SK-N-SH (cell line): ENCODE results near the gene INAFM2. TPM values are rescaled to one million over a fixed set of nuclear protein-coding genes. Genes with fewer than 3 reads are reported as not detected.

Source experiments
- CTCF ChIA-PET: fragments of 300-600, 350-600 bp; formaldehyde crosslinking; extraction: SDS; loops from one replicate; lab custom pipeline; 2021; lab: Yijun Ruan, JAX
- POLR2A ChIA-PET: fragments of 350-600 bp; sonication (Branson Sonifier 250); formaldehyde crosslinking; extraction: SDS; loops from one replicate; lab custom pipeline; 2020; ENCODE audit warnings: antibody characterized with exemption, inconsistent platforms; lab: Yijun Ruan, JAX
- DNase-seq: peaks from one replicate; pipeline ENCODE4 v3.0.0; 2012
- H2AFZ ChIP-seq: fragments of 200-600 bp; sonication (generic); 2 replicates; pipeline ENCODE4 v1.8.1; 2016; ENCODE audit warnings: antibody characterized with exemption, mild to moderate bottlenecking, low read depth
- H3F3A ChIP-seq: fragments of 200-600 bp; sonication (generic); replicated peaks from 2 replicates; pipeline ENCODE3; 2016; ENCODE audit warnings: antibody characterized with exemption, mild to moderate bottlenecking; ENCODE audit not compliant: insufficient read depth
- H3K27ac ChIP-seq, 2 experiments: fragments of 200-500 bp in 1 of 2; fragments of 200-600 bp in 1 of 2; sonication (Bioruptor generic) in 1 of 2; sonication (generic), shearing (Covaris generic) in 1 of 2; 2 replicates each; pipeline versions ENCODE4 v1.5.1 to v1.6.1; 2014 to 2016; ENCODE audit warnings: low read depth in 2 of 2, inconsistent platforms in 1 of 2, low read length in 1 of 2, mild to moderate bottlenecking in 1 of 2, mixed read lengths in 1 of 2
- H3K27me3 ChIP-seq: fragments of 200-600 bp; sonication (generic), shearing (Covaris generic); 2 replicates; pipeline ENCODE4 v1.6.1; 2016; ENCODE audit warnings: mixed run types; ENCODE audit not compliant: insufficient read depth
- H3K36me3 ChIP-seq, 2 experiments: fragments of 200-500 bp in 1 of 2; fragments of 200-600 bp in 1 of 2; sonication (Bioruptor generic) in 1 of 2; sonication (generic) in 1 of 2; replicated peaks in 1 of 2; 2 replicates each; pipeline versions ENCODE3 to v1.5.1; 2014 to 2016; ENCODE audit warnings: low read length in 1 of 2, mild to moderate bottlenecking in 1 of 2; ENCODE audit not compliant: insufficient read depth in 2 of 2, control insufficient read depth in 1 of 2
- H3K4me1 ChIP-seq, 2 experiments: fragments of 200-500 bp in 1 of 2; fragments of 200-600 bp in 1 of 2; sonication (Bioruptor generic) in 1 of 2; sonication (generic), shearing (Covaris generic) in 1 of 2; 2 replicates each; pipeline versions ENCODE4 v1.5.1 to v1.6.1; 2014 to 2016; ENCODE audit warnings: low read depth in 1 of 2, low read length in 1 of 2, mixed run types in 1 of 2; ENCODE audit not compliant: insufficient read depth in 2 of 2, control insufficient read depth in 1 of 2
- H3K4me2 ChIP-seq: fragments of 200-600 bp; sonication (generic), shearing (Covaris generic); 2 replicates; pipeline ENCODE4 v1.6.1; 2017; ENCODE audit warnings: mixed run types
- H3K4me3 ChIP-seq, 2 experiments: fragments of 200-500 bp in 1 of 2; fragments of 200-600 bp in 1 of 2; sonication (Bioruptor generic) in 1 of 2; sonication (generic), shearing (Covaris generic) in 1 of 2; 2 replicates each; pipeline versions ENCODE4 v1.5.1 to v1.8.1; 2014 to 2016; ENCODE audit warnings: low read depth in 2 of 2, inconsistent platforms in 1 of 2, low read length in 1 of 2, mild to moderate bottlenecking in 1 of 2, mixed read lengths in 1 of 2, moderate library complexity in 1 of 2
- H3K79me2 ChIP-seq: fragments of 200-600 bp; sonication (generic); 2 replicates; pipeline ENCODE4 v1.8.1; 2017; ENCODE audit warnings: mild to moderate bottlenecking; ENCODE audit not compliant: insufficient read depth
- H3K9ac ChIP-seq: fragments of 200-600 bp; sonication (generic); 2 replicates; pipeline ENCODE4 v1.6.1; 2017; ENCODE audit warnings: mixed run types
- H3K9me2 ChIP-seq: fragments of 200-600 bp; sonication (generic); 2 replicates; pipeline ENCODE4 v1.6.1; 2017; ENCODE audit warnings: mixed run types
- H3K9me3 ChIP-seq: fragments of 200-600 bp; sonication (generic); 2 replicates; pipeline ENCODE4 v1.6.1; 2017; ENCODE audit warnings: mixed run types, mild to moderate bottlenecking, moderate library complexity
- H4K20me1 ChIP-seq: fragments of 200-600 bp; sonication (generic); 2 replicates; pipeline ENCODE4 v1.6.1; 2017; ENCODE audit warnings: mild to moderate bottlenecking, mixed run types; ENCODE audit not compliant: insufficient read depth
- FOSL2 ChIP-seq: IDR thresholded peaks from 2 replicates; pipeline ENCODE4 v1.4.0; 2012; ENCODE audit warnings: low read depth, mild to moderate bottlenecking, moderate library complexity, borderline replicate concordance
- GATA2 ChIP-seq: sonication (generic); formaldehyde crosslinking; IDR thresholded peaks from 2 replicates; pipeline ENCODE4 v1.5.0; 2020; ENCODE audit warnings: mild to moderate bottlenecking, missing genetic modification reagents
- IRF3 ChIP-seq: fragments of 150-350 bp; IDR thresholded peaks from 2 replicates; pipeline ENCODE4 v1.6.1; 2016; ENCODE audit warnings: mild to moderate bottlenecking, low read depth, low read length
- MAX ChIP-seq: IDR thresholded peaks from 2 replicates; pipeline ENCODE4 v1.4.0; 2012; ENCODE audit warnings: low read depth
- NFIC ChIP-seq: IDR thresholded peaks from 2 replicates; pipeline ENCODE4 v1.4.0; 2012; ENCODE audit warnings: borderline replicate concordance
- NRF1 ChIP-seq: IDR thresholded peaks from 2 replicates; pipeline ENCODE4 v1.6.1; 2012; ENCODE audit warnings: low read depth, mild to moderate bottlenecking, low read length
- RFX5 ChIP-seq: IDR thresholded peaks from 2 replicates; pipeline ENCODE4 v1.6.1; 2012; ENCODE audit warnings: mild to moderate bottlenecking, improper control_type of control experiment, low read length
- RXRA ChIP-seq: IDR thresholded peaks from 2 replicates; pipeline ENCODE4 v1.4.0; 2012; ENCODE audit warnings: low read depth, mild to moderate bottlenecking, borderline replicate concordance
- SMC3 ChIP-seq: IDR thresholded peaks from 2 replicates; pipeline ENCODE4 v1.6.1; 2012; ENCODE audit warnings: low read depth, low read length, improper control_type of control experiment
- WGBS: methylation state at CpG from one replicate; pipeline ENCODE4 v1.1.6; 2017; ENCODE audit warnings: low lambda C conversion rate; 5-methylcytosine and 5-hydroxymethylcytosine counted together
- polyA plus RNA-seq, 3 experiments: library from polyadenylated mRNA; depleted of rRNA; stranded (reverse); fragments of >200 nt; gene quantifications; 2 replicates each; pipeline ENCODE4 v1.2.3, GENCODE V29; 2012
- TF ChIP-seq, protein P1 (sequence below): fragments of 200-600 bp; sonication (generic); IDR thresholded peaks from 2 replicates; pipeline ENCODE4 v1.6.1; 2017; ENCODE audit warnings: antibody characterized with exemption, mild to moderate bottlenecking, moderate library complexity
- TF ChIP-seq, protein P2 (sequence below): IDR thresholded peaks from 2 replicates; pipeline ENCODE4 v1.6.1; 2012; ENCODE audit warnings: mild to moderate bottlenecking, low read depth, low read length, moderate library complexity
- TF ChIP-seq, protein P3 (sequence below): fragments of 150-350 bp; IDR thresholded peaks from 2 replicates; pipeline ENCODE4 v1.6.1; 2017; ENCODE audit warnings: antibody characterized with exemption, low read length, low read depth, borderline replicate concordance

INAFM2 gene
- polyA plus RNA-seq, 1 of the 3 experiments (the other 2 are of a cell fraction): 7.8 TPM

DNA sequence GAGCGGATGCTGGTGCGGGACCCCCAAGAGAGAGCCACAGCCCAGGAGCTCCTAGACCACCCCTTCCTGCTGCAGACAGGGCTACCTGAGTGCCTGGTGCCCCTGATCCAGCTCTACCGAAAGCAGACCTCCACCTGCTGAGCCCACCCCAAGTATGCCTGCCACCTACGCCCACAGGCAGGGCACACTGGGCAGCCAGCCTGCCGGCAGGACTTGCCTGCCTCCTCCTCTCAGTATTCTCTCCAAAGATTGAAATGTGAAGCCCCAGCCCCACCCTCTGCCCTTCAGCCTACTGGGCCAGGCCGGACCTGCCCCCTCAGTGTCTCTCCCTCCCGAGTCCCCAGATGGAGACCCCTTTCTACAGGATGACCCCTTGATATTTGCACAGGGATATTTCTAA lies 47.5 kb upstream of the INAFM2 start:
- no peak overlapping the region for H3K4me2 ChIP-seq
- H3K4me3 ChIP-seq: no peak overlapping the region
- no peaks in the 10 kb centered on the region for H3K79me2 ChIP-seq
- no peak overlapping the region for H3K9ac ChIP-seq
- no peak overlapping the region for H3K27ac ChIP-seq
- no peaks in the 10 kb centered on the region for H3K9me2 ChIP-seq
- POLR2A ChIA-PET: no interaction called here
- H2AFZ ChIP-seq: no peak overlapping the region
- DNase-seq: no peak
- TF ChIP-seq NRF1 (no peak), RFX5 (no peak), NFIC (no peak), RXRA (no peak), SMC3 (no peak), GATA2 (no peak), FOSL2 (no peak), IRF3 (no peak), MAX (no peak)
- TF ChIP-seq, protein P1, sequence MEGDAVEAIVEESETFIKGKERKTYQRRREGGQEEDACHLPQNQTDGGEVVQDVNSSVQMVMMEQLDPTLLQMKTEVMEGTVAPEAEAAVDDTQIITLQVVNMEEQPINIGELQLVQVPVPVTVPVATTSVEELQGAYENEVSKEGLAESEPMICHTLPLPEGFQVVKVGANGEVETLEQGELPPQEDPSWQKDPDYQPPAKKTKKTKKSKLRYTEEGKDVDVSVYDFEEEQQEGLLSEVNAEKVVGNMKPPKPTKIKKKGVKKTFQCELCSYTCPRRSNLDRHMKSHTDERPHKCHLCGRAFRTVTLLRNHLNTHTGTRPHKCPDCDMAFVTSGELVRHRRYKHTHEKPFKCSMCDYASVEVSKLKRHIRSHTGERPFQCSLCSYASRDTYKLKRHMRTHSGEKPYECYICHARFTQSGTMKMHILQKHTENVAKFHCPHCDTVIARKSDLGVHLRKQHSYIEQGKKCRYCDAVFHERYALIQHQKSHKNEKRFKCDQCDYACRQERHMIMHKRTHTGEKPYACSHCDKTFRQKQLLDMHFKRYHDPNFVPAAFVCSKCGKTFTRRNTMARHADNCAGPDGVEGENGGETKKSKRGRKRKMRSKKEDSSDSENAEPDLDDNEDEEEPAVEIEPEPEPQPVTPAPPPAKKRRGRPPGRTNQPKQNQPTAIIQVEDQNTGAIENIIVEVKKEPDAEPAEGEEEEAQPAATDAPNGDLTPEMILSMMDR: no peak
- TF ChIP-seq, protein P2, sequence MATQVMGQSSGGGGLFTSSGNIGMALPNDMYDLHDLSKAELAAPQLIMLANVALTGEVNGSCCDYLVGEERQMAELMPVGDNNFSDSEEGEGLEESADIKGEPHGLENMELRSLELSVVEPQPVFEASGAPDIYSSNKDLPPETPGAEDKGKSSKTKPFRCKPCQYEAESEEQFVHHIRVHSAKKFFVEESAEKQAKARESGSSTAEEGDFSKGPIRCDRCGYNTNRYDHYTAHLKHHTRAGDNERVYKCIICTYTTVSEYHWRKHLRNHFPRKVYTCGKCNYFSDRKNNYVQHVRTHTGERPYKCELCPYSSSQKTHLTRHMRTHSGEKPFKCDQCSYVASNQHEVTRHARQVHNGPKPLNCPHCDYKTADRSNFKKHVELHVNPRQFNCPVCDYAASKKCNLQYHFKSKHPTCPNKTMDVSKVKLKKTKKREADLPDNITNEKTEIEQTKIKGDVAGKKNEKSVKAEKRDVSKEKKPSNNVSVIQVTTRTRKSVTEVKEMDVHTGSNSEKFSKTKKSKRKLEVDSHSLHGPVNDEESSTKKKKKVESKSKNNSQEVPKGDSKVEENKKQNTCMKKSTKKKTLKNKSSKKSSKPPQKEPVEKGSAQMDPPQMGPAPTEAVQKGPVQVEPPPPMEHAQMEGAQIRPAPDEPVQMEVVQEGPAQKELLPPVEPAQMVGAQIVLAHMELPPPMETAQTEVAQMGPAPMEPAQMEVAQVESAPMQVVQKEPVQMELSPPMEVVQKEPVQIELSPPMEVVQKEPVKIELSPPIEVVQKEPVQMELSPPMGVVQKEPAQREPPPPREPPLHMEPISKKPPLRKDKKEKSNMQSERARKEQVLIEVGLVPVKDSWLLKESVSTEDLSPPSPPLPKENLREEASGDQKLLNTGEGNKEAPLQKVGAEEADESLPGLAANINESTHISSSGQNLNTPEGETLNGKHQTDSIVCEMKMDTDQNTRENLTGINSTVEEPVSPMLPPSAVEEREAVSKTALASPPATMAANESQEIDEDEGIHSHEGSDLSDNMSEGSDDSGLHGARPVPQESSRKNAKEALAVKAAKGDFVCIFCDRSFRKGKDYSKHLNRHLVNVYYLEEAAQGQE: no peak
- TF ChIP-seq, protein P3, sequence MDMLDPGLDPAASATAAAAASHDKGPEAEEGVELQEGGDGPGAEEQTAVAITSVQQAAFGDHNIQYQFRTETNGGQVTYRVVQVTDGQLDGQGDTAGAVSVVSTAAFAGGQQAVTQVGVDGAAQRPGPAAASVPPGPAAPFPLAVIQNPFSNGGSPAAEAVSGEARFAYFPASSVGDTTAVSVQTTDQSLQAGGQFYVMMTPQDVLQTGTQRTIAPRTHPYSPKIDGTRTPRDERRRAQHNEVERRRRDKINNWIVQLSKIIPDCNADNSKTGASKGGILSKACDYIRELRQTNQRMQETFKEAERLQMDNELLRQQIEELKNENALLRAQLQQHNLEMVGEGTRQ: no peak
- TF ChIP-seq, all 33 proteins: peak for 0
- H3K4me1 ChIP-seq: peaks cover 0 to 5% of the 10 kb centered on the region in 2 experiments; a peak in 1 of 4 replicates
- 50% methylated on average over 1 of the region's 7 CpGs for WGBS
- H3K27me3 ChIP-seq: no peaks in the 10 kb centered on the region
- CTCF ChIA-PET: interaction anchor here (4.4 to 25.6 kb wide), 6 partner anchors 12 to 145 kb away, joined by 20 to 868 read pairs (median 465); partner anchors contain the start of genes ANKRD63, CCDC9B, INAFM2 and PAK6
- no peaks in the 10 kb centered on the region for H3K9me3 ChIP-seq
- H4K20me1 ChIP-seq: no peaks in the 10 kb centered on the region
- H3F3A ChIP-seq: peaks cover 6% of the 10 kb centered on the region
- H3K36me3 ChIP-seq: no peaks in the 10 kb centered on the region
